Karpas-422 (cell line): Measurements from ENCODE around the gene ENOSF1. TPM values are rescaled to one million over a fixed set of nuclear protein-coding genes. Genes with fewer than 3 reads are reported as not detected.

ENCODE experiments used
- DNase-seq: peaks from one replicate; pipeline ENCODE4 v3.0.0-alpha.2; 2015
- H2AFZ ChIP-seq: fragments of 200-600 bp; sonication (generic); 2 replicates; pipeline ENCODE4 v1.6.1; 2014; ENCODE audit warnings: antibody characterized with exemption, low read length, mixed read lengths
- H3K27ac ChIP-seq: fragments of 200-600 bp; sonication (generic); 2 replicates; pipeline ENCODE4 v1.5.1; 2014; ENCODE audit warnings: mild to moderate bottlenecking, low read length, moderate library complexity
- H3K27me3 ChIP-seq: fragments of 200-600 bp; sonication (generic); 2 replicates; pipeline ENCODE4 v1.6.1; 2014; ENCODE audit warnings: low read length, mixed read lengths
- H3K36me3 ChIP-seq: fragments of 200-600 bp; sonication (generic); 2 replicates; pipeline ENCODE4 v1.6.1; 2014; ENCODE audit warnings: low read length, mixed read lengths; ENCODE audit not compliant: insufficient read depth
- H3K4me1 ChIP-seq: fragments of 200-600 bp; sonication (generic); 2 replicates; pipeline ENCODE4 v1.6.1; 2014; ENCODE audit warnings: mild to moderate bottlenecking, low read length, mixed read lengths
- H3K4me2 ChIP-seq: fragments of 200-600 bp; sonication (generic); 2 replicates; pipeline ENCODE4 v1.6.1; 2014; ENCODE audit warnings: low read length, low read depth, mild to moderate bottlenecking; ENCODE audit not compliant: poor library complexity, severe bottlenecking
- H3K4me3 ChIP-seq: fragments of 200-600 bp; sonication (generic); 2 replicates; pipeline ENCODE4 v1.5.1; 2014; ENCODE audit warnings: mild to moderate bottlenecking, antibody characterized with exemption, low read length, mixed read lengths
- H3K79me2 ChIP-seq: fragments of 200-600 bp; sonication (generic); 2 replicates; pipeline ENCODE4 v1.6.1; 2014; ENCODE audit warnings: mild to moderate bottlenecking, low read length, mixed read lengths
- H3K9ac ChIP-seq: fragments of 200-600 bp; sonication (generic); 2 replicates; pipeline ENCODE4 v1.6.0; 2014; ENCODE audit warnings: low read length
- H3K9me2 ChIP-seq: fragments of 200-600 bp; sonication (generic), shearing (Covaris generic); replicated peaks from 2 replicates; pipeline ENCODE4 v1.6.0; 2014; ENCODE audit warnings: mild to moderate bottlenecking, low read length, moderate library complexity; ENCODE audit not compliant: insufficient read depth
- H3K9me3 ChIP-seq: fragments of 300-700, 200-600 bp; sonication (generic); 2 replicates; pipeline ENCODE4 v1.6.1; 2014; ENCODE audit warnings: low read length, mixed read lengths
- H4K20me1 ChIP-seq: fragments of 200-600 bp; sonication (generic); 2 replicates; pipeline ENCODE4 v1.6.1; 2014; ENCODE audit warnings: mild to moderate bottlenecking, antibody characterized with exemption, low read length, low read depth; ENCODE audit not compliant: insufficient read depth
- total RNA-seq: library from RNA; depleted of rRNA; stranded (reverse); fragments of >200 nt; shearing (Covaris generic); gene quantifications from 2 replicates; pipeline ENCODE4 v1.2.3, GENCODE V29; 2014; ENCODE audit warnings: low replicate concordance

Gene ENOSF1
- total RNA-seq, 1 experiment from 2014 or later = 68.7 TPM

DNA sequence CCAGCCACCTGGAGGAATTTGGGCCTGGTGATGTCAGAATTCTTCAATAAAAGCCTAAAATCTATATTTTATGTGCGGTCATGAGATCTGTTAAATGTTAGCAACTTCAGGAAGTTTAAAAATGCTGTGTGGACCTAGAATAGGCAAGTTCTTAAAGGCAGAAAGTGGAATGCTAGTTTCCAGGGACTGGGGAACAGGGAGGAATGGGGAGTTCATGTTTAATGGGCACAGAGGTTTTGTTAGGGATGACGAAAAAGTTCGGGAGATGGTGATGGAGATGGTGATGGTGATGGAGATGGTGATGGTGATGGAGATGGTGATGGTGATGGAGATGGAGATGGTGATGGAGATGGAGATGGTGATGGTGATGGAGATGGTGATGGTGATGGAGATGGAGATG lies 45.8 kb downstream of the ENOSF1 start:
- DNase-seq = no peak
- no peaks in the 10 kb centered on the region for H3K27me3 ChIP-seq
- H3K4me3 ChIP-seq = no peak overlapping the region
- H2AFZ ChIP-seq = no peak overlapping the region
- peaks cover 33% of the 10 kb centered on the region for H3K79me2 ChIP-seq
- peaks cover 43% of the 10 kb centered on the region for H3K36me3 ChIP-seq
- no peaks in the 10 kb centered on the region for H3K4me1 ChIP-seq
- H3K9me2 ChIP-seq = no peaks in the 10 kb centered on the region
- H4K20me1 ChIP-seq = no peaks in the 10 kb centered on the region
- H3K4me2 ChIP-seq = no peak overlapping the region
- no peak overlapping the region for H3K9ac ChIP-seq
- H3K27ac ChIP-seq = no peak overlapping the region
- no peaks in the 10 kb centered on the region for H3K9me3 ChIP-seq

DNA sequence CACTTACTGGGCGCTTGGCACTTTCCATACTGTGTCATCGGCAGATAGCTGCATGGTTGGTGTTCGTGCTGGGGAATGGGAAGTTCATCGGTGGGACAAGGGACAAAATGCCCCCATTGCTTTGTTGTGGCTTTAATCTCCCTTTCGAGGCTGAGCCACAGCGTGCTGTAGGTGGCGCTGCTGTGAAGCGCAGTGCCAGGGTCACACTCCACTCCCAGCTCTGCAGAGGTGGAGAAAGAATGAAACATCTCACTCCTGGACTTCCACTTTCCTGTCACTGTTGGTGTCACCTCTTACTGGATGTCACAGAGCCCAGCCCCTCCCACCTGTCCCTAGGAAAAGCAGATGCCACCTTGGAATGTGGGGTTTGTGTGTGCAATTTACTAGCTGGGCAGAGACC lies 46.3 kb downstream of the ENOSF1 start:
- no peak overlapping the region for H3K4me3 ChIP-seq
- peak; percentile 50 for DNase-seq
- no peak overlapping the region for H2AFZ ChIP-seq
- no peak overlapping the region for H3K4me2 ChIP-seq
- H3K9me2 ChIP-seq = no peaks in the 10 kb centered on the region
- H3K27me3 ChIP-seq = no peaks in the 10 kb centered on the region
- H3K79me2 ChIP-seq = peaks cover 37% of the 10 kb centered on the region
- no peak overlapping the region for H3K27ac ChIP-seq
- peaks cover 48% of the 10 kb centered on the region for H3K36me3 ChIP-seq
- no peak overlapping the region for H3K9ac ChIP-seq
- no peaks in the 10 kb centered on the region for H3K9me3 ChIP-seq
- no peaks in the 10 kb centered on the region for H4K20me1 ChIP-seq
- no peaks in the 10 kb centered on the region for H3K4me1 ChIP-seq

DNA sequence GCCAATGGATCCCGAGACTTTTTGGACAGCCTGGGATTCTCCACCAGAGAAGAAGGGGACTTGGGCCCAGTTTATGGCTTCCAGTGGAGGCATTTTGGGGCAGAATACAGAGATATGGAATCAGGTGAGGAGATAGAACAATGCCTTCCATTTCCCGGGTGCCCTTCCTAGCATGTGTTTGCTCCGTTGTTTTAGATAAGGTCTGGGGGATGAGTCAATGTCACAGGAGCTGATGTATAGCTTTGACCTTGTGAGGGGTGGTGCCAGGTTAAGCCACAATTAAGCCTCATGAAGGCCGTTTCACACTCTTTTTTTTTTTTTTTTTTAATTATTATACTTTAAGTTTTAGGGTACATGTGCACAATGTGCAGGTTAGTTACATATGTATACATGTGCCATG lies 50.2 kb downstream of the ENOSF1 start:
- H3K79me2 ChIP-seq = peaks cover 55% of the 10 kb centered on the region
- H3K9me2 ChIP-seq = no peaks in the 10 kb centered on the region
- no peaks in the 10 kb centered on the region for H3K27me3 ChIP-seq
- H3K4me2 ChIP-seq = no peak overlapping the region
- H3K4me3 ChIP-seq = no peak overlapping the region
- H3K36me3 ChIP-seq = peaks cover 42% of the 10 kb centered on the region
- no peak overlapping the region for H3K27ac ChIP-seq
- no peaks in the 10 kb centered on the region for H4K20me1 ChIP-seq
- no peak overlapping the region for H2AFZ ChIP-seq
- no peak overlapping the region for H3K9ac ChIP-seq
- H3K9me3 ChIP-seq = no peaks in the 10 kb centered on the region
- no peak for DNase-seq
- H3K4me1 ChIP-seq = peaks cover 10% of the 10 kb centered on the region

DNA sequence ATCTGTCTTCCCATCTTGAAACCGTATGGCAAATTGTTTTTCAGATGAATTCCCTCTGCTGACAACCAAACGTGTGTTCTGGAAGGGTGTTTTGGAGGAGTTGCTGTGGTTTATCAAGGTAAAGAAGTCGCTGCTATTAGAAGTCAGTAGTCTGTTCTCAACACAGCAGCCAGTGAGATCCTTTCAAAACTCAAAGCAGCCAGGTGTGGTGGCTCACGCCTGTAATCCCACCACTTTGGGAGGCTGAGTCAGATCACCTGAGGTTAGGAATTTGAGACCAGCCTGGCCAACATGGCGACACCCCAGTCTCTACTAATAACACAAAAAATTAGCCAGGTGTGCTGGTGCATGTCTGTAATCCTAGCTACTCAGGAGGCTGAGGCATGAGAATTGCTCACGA lies 52.8 kb downstream of the ENOSF1 start:
- Histone ChIP-seq H3K4me2 (peak overlapping the region; percentile 70), H3K4me3 (peak overlapping the region; percentile 98; the same call in 1 of the 2 replicates), H3K36me3 (peaks cover 34% of the 10 kb centered on the region), H3K27me3 (no peaks in the 10 kb centered on the region), H3K9me2 (no peaks in the 10 kb centered on the region), H3K79me2 (peaks cover 47% of the 10 kb centered on the region), H3K4me1 (peaks cover 18% of the 10 kb centered on the region), H4K20me1 (no peaks in the 10 kb centered on the region), H3K9me3 (no peaks in the 10 kb centered on the region), H2AFZ (no peak overlapping the region), H3K9ac (no peak overlapping the region), H3K27ac (no peak overlapping the region)
- DNase-seq = no peak

DNA sequence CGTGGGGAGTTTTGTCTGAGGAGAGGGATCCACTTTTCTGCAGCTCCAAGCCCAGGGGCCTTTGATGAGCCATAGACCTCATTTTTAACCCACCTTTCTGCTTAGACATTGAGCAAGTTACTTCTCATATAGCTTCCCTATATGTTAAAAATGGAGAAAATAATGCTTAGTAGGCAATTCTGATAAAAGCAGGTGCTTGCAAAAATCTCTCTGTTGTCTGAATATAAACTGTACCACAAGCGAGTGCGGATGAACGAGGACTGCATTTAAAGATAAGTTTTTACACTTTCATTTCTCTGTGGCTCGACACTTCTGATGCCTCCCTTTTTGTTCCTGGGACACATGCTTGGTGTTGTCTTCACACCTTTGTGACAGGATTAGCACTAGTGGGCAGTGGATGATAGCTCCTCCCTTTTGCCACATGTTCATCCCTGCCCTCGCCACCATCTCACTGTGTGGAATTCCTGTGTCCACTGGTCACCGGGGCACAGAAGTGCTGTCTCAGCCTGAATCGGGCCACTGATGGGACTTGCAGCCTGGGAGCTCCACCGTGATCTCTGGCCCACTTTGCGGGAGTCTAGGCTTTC lies 53.4 kb downstream of the ENOSF1 start:
- Histone ChIP-seq H3K9me3 (no peaks in the 10 kb centered on the region), H3K79me2 (peaks cover 47% of the 10 kb centered on the region), H3K4me2 (peak overlapping the region; percentile 70), H3K27me3 (no peaks in the 10 kb centered on the region), H2AFZ (no peak overlapping the region), H3K4me1 (peaks cover 23% of the 10 kb centered on the region), H3K27ac (peak overlapping the region; percentile 68; the same call in 1 of the 2 replicates), H3K36me3 (peaks cover 34% of the 10 kb centered on the region), H3K9me2 (no peaks in the 10 kb centered on the region), H4K20me1 (no peaks in the 10 kb centered on the region), H3K4me3 (peak overlapping the region; percentile 98), H3K9ac (peak overlapping the region; percentile 96)
- no peak for DNase-seq

DNA sequence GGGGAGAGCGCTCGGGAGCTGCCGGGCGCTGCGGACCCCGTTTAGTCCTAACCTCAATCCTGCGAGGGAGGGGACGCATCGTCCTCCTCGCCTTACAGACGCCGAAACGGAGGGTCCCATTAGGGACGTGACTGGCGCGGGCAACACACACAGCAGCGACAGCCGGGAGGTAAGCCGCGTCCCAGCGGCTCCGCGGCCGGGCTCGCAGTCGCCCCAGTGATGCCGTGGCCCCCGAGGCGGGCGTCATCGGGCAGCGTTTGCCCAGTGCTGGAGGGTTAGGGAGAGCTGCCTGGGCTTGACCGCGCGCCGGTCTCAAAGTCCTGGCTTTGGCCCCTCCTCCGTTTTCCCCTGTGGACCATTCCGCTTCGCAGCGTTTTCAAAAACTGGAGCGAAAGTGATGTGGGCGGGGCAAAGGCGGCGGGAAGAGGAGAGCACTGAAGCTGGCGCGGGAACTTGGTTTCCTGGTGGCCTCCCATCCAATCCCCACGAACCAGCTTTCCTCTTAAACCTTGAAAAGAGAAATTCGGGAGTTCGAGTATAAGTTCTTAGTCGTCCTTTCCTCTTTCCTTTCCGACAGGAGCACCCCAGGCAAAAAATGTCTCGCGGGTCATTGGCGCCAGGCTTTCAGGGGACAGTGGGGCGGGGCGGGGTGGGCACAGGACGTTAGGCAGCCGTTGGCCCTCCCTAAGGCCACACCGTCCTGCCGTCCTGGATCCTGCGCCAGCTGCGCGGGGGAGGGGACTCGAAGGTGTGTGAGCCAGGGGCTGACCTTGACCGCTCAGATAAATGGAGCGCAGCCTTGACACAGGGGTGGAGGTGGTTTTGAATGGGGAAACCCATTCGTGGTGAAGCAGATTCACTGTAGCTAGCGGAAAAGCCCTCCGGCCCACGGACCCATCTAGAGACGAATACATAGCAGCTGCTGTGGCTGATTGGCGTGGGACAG lies 54.2 kb downstream of the ENOSF1 start:
- Histone ChIP-seq H3K36me3 (peaks cover 34% of the 10 kb centered on the region), H3K27me3 (no peaks in the 10 kb centered on the region), H2AFZ (peak overlapping the region; percentile 98), H3K9me3 (no peaks in the 10 kb centered on the region), H3K9me2 (no peaks in the 10 kb centered on the region), H3K9ac (peak overlapping the region; percentile 96), H3K27ac (peak overlapping the region; percentile 68), H3K79me2 (peaks cover 47% of the 10 kb centered on the region), H4K20me1 (0 out of 2 replicates have a peak, but pooled peaks cover 4% of the 10 kb centered on the region), H3K4me1 (peaks cover 23% of the 10 kb centered on the region), H3K4me3 (peak overlapping the region; percentile 98), H3K4me2 (peak overlapping the region; percentile 70)
- peak; percentile 88 for DNase-seq

DNA sequence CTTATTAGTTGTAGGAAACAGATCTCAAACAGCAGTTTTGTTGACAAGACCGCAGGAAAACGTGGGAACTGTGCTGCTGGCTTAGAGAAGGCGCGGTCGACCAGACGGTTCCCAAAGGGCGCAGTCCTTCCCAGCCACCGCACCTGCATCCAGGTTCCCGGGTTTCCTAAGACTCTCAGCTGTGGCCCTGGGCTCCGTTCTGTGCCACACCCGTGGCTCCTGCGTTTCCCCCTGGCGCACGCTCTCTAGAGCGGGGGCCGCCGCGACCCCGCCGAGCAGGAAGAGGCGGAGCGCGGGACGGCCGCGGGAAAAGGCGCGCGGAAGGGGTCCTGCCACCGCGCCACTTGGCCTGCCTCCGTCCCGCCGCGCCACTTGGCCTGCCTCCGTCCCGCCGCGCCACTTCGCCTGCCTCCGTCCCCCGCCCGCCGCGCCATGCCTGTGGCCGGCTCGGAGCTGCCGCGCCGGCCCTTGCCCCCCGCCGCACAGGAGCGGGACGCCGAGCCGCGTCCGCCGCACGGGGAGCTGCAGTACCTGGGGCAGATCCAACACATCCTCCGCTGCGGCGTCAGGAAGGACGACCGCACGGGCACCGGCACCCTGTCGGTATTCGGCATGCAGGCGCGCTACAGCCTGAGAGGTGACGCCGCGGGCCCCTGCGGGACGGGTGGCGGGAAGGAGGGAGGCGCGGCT lies 55.0 kb downstream of the ENOSF1 start, which contains the start of gene TYMS:
Gene TYMS, plus strand, starts transcription at position 343 of the 690 bp plus-strand sequence. Its CDS starts 90 bp downstream, at position 433.
- Histone ChIP-seq H3K79me2 (peaks cover 47% of the 10 kb centered on the region), H3K4me2 (peak within 1 kb of the TSS; percentile 70), H2AFZ (peak within 1 kb of the TSS; percentile 98), H3K36me3 (peaks cover 34% of the 10 kb centered on the region), H3K27ac (peak within 1 kb of the TSS; percentile 68), H3K9me3 (no peaks in the 10 kb centered on the region), H3K4me1 (peaks cover 23% of the 10 kb centered on the region), H3K27me3 (no peaks in the 10 kb centered on the region), H3K4me3 (peak within 1 kb of the TSS; percentile 98), H4K20me1 (0 out of 2 replicates have a peak, but pooled peaks cover 4% of the 10 kb centered on the region), H3K9ac (peak within 1 kb of the TSS; percentile 96), H3K9me2 (no peaks in the 10 kb centered on the region)
- DNase-seq = peak; percentile 84
